ENCODE measurements around the gene ANOS1.

ANOS1 gene

DNA sequence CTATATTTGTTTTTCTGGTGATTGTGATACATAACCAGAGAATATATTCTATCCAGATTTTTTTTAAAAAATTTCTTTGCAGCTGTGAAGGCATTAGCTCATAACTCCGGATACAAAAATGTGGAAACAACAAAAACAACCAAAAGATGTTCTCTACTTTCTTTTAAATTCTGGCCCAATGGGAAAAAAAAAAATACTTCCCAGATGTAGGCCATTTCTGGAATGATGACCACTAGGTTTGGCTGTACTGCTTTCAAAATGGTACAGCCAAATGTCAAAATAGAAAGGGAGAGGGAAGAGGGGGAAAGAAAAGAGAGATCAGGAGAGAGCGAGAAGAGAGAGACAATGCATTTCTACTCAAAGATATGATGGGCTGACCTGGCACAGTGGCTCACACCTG lies 14.6 kb downstream of the ANOS1 start:
- DNase-seq (ENCODE audit: low spot score) = no peak

DNA sequence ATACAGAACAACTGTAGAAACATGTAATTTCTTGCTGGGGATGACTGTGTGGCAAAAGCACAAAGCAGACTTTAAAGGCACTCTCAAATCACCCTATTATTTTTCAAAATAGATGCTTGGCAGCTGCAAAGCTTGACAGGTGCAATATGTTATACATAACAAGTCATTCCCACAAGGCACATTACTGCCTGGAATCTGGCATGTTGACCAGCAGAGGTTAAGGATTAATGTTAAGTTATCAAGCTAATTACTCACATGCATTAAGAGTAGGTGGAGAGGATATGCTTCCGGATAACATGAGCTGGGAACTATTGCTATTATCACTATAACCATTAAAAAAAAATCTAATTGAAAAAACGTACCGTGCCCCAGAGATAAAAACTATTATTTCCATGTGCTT lies 17.8 kb downstream of the ANOS1 start:
- DNase-seq (ENCODE audit: low spot score) = no peak

DNA sequence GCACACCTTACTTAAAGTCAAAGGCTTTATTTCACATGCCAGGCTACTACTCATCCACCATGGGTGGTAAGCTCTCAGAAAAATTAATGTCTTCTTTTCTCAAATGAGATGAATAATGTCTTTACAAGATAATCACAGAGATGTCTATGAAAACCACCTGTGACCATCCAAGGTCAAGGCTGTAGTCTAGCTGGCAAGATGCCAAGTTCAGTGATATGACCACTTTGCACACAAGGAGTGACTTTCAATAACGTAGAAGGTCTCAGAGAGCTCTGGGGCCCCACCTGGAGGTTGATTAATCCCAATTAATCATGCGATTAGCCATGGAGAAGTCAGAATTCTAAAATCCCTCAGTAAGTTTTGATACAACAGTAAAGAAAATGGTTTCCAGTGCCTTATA lies 20.5 kb downstream of the ANOS1 start:
- no peak for DNase-seq (ENCODE audit: low spot score)

DNA sequence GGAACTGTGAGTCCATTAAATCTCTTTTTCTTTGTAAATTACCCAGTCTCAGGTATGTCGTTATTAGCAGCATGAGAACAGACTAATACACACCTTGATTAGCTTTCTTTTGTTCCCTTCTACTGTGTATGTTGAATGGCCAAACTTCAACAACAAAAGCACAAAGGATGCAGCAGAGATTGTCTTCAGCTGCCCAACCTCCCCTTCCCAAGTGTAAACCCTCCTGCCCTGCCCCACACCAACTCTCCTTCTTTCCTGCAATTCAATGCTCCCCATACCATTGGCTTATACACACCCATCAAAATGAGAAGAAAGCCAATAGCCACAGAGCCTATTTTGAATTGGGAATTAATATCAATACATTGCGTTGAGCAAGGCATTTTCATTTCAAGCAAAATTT lies 27.8 kb downstream of the ANOS1 start:
- DNase-seq (ENCODE audit: low spot score) = no peak

DNA sequence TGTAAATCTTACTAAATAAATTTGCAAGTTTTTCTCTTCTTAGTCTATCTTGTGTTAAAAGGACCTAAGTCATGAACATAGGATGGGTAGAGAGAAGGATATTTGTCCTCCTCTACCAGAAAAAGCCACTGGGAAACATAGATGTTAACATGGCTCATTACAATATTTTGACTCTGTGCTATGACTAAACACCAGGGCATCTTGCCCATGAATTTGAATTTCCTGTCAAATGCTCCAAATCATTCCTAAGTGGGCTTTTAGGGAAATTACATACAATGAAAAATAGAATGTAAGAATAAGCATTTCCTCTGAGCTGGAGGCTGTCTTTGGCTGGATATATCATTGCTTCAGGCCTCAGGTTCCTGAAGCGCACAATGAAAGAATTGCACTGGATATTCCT lies 39.1 kb downstream of the ANOS1 start:
- DNase-seq (ENCODE audit: low spot score) = no peak

DNA sequence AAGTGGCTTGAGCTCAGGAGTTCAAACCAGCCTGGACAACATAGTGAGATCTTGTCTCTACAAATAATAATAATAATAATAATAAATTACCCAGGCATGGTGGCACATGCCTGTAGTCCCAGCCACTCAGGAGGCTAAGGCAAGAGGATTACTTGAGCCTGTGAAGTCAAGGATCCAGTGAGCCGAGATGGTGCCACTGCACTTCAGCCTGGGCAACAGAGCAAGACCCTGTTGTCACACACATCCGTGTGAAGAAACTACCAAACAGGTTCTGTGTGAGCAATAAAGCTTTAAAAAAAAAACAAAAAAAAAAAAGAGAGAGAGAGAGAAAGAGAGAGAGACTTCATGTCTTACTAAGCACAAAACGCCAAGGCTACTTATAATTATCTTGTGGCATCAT lies 42.5 kb downstream of the ANOS1 start:
- DNase-seq (ENCODE audit: low spot score) = no peak

DNA sequence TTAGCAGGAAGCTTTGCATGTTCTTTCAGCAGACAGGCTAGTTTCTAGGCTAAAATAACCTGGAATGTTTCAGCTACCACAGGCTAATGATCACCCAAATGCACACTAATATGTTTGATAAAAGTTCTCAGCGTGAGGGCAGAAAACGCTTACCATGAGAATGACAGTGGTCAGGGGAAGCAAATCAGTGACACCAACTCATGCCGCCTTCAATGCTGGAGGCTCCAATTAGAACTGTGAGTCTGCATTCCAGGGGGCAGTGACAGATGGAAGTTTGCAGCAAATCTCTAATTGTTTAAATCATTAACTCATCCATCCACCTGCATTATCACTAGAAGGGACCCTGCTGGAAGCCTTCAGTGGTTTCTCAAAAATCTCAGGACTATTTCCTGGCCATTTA lies 43.2 kb downstream of the ANOS1 start:
- DNase-seq (ENCODE audit: low spot score) = no peak

DNA sequence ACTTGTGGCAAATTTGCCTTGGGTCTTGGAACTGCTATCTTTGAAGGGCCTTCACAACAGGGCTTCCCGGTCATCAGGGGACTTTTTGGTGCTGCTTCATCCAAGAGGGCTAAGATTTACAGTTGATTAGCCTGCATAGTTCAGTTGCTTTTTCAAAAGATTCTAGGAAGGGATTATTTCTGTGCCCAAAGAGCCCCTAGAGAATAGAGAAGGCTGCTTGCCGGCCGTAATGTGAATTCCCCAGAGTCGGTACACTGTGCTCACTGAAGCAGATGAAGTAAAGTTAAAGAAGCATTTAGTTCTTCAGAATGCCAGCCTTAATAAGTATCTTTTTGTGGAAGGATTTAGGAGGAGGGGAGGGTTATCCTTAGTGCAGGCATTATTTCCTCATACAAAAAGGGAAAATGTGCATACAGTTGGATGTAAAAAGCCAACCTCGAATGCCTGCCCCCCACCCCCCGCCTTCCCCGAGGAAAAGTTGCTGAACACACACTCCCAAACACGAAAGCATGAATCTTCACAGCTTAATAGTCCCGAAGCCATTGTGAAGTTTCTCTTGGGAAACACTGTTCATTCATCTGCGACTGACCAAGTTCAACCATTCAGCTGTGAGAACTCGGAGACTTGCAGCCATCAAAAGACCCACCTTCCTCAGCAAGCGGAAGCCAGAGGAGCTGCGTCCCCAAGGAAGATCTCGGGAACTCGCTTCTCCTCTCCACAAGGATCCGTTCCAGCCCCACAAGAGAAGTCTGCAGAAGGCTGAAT lies 47.6 kb downstream of the ANOS1 start:
- DNase-seq (ENCODE audit: low spot score) = no peak

DNA sequence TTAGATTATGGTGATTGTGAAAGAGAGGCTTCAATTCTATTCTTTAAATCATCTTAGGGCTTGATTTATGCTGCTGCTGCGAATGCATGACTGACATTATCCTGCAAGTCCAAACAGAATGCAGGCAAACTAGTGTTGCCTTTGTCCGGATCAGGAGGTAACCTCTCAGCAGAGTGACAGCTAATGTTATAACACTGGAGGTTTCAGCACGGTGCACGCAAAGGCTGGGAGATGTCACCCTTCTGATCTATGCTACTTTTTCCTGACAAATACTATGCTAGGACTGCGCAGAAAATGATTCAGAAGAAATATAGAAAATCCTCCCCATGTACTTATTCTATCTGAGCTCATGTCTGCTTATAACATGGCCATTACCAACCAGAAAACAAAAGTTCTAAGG lies 48.2 kb downstream of the ANOS1 start:
- no peak for DNase-seq (ENCODE audit: low spot score)

DNA sequence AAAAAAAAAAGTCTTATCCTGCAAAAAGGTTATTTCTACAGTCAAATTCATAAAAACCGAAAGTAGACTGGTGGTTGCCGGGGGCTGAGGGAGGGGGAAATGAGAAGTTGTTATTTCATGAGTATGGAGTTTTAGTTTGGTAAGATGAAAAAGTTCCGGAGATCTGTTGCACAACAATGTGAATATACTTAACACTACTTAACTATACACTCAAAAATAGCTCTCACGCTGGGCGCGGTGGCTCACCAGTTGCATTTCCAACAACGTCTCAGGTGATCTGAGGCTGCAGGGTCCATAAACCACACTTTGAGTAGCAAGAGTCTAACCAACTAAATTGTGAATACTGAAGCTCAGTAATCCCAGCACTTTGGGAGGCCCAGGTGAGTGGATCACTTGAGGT lies 52.4 kb downstream of the ANOS1 start:
- no peak for DNase-seq (ENCODE audit: low spot score)

DNA sequence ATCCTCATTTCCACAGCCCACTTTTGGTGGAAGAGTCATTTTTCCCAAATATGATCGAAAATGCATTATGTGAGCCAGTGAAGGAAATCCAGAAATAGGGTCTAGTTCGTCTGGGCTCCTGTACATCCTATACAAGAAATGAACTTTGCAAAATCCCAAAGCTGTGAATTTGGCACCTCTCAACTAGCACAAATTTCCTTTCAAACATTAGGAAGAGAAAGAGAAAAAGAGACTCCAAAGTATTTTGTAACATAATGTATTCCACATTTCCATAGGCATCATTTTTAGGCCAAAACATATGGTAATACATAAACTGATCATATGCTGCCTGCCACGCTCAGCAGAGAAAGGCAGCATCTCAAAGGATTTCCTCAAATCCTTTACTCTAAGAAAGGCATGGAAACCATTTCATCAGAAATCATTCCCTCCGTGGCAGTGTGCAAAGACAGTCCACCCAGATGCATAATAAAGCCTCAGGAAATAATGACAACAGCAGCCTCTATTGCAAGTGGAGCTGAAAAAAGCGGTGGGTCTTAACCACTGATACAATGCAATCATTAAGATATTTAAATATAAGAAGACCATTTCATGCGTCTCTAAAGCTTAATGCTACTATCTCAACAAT lies 56.8 kb downstream of the ANOS1 start:
- DNase-seq (ENCODE audit: low spot score) = no peak

DNA sequence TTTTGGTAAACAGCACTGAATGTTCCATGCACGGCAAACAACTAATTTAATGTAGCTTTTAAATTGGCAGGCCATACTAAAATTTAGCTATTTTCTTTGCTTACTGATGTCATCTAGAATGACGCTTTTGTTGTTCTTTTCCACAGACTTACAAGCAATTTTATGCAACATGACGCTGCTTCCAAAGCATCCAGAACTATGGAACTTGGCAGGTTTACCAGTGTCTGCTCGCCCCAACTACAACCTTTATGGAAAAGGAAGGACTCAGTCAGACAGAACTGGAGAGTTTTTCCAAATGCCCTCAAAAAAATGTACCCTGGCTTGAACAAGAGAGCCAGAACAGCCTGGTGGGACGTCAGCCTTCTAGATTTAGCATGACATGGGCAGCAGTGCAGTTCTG lies 58.7 kb downstream of the ANOS1 start:
- DNase-seq (ENCODE audit: low spot score) = no peak

DNA sequence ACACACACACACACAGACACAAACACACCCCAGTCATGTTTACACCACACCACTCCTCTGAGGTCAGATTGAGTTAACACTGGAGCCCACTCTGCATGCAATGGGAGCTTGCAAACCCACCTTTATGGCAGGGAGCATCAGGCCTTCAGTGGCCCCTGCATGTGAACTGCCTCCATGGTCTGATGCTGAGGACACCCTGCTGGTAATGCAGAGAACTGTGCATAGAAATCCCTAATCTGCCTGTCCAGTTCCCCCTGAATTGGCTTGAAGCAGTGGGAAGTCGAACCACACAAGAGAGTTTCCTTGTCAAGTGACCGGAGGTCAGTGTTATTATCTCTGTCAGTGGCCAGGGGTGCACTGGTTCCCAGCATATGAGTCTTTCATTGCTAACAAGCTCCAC lies 59.8 kb downstream of the ANOS1 start:
- DNase-seq (ENCODE audit: low spot score) = no peak

DNA sequence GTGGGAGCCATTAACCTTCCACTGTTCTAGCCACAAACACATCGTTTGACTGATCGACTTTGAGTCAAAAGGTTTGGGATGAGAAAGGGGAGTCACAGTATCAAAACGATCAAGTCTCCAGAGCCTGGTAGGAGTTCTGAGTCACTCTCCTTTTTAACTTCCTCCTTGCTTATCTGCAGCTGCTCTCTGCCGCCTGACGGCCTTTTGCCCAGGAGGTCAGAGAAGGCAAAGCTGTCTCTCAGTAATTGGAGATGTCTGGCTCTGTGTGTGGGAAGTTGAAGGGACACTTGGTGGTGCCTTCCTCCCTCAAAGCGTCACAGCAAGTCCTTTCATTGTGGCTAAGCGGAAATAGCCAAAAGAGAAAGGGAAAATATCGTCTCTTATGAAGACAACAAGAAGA lies 63.1 kb downstream of the ANOS1 start:
- no peak for DNase-seq (ENCODE audit: low spot score)

DNA sequence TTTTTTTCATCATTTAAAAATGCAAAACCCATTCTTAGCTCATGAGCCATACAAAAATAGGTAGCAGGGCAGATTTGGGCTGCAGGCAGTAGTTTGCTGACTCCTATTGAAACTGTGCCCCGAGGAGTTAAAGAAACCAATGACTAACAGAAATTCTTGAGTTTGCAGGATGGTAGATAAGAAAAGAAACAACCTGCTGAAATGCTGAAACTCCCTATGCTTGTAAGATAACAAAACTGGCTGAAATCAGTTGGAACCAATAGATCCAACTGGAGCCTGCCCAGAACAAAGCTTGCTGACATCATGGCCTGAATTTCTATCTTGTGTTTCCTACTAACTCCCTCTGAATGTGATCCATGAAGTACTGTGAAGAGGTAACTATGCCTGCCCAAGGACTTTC lies 68.6 kb downstream of the ANOS1 start:
- DNase-seq (ENCODE audit: low spot score) = no peak

DNA sequence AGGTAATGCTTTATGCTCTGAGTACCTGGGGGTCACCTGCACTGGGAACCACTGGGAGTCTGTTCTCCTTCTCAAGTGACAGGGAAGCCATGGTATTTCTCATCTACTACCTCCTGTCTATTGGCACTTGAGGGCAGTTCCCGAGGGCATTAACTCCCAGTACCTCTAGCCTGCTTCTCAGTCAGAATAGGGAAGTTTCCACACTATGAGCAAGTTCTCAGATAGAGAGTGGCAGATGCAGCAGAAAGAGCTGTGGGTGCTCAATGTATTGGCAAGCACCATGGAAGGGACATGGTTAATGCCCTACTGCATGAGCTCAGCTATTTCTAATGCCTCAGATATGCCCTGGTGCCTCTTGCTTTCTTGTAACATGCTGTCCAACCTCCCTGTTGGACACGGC lies 74.1 kb downstream of the ANOS1 start:
- DNase-seq (ENCODE audit: low spot score) = no peak

DNA sequence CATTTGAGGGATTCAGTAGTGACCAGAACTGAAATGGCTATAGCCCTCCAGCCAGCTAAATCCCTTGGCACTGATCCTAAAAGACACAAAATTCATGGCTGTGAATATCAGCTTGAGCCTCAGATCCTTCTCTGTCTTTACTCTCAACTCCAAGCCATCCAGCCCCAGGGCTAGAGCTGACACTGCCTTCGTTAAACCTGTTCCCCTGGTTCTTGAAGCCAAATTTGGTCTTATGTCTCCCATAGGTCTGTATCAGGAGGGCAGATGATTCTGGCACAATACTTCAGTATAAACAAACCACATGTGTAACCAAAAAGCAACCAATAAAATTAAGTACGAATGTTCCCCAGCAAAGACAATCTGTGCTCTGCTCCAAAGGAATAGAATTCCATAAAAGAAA lies 78.0 kb downstream of the ANOS1 start:
- no peak for DNase-seq (ENCODE audit: low spot score)

DNA sequence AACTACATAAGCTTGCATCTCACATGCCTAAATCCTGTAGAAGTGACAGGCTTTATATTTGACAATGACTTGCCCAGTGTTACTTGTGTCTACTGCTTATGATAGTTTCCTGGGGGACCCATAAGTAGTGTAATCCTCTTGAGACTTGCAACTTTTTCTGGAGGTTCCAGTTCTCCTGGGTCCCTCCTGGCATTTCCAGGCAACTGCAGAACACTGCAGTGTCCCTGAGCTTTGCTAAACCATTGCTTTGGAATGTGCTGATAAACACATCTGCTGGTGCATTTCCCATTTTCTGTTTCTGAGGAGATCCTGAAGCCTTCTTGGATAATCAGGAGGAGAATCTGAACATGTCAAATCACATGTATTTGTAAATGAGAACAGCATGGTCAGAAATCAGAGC lies 82.0 kb downstream of the ANOS1 start:
- no peak for DNase-seq (ENCODE audit: low spot score)

DNA sequence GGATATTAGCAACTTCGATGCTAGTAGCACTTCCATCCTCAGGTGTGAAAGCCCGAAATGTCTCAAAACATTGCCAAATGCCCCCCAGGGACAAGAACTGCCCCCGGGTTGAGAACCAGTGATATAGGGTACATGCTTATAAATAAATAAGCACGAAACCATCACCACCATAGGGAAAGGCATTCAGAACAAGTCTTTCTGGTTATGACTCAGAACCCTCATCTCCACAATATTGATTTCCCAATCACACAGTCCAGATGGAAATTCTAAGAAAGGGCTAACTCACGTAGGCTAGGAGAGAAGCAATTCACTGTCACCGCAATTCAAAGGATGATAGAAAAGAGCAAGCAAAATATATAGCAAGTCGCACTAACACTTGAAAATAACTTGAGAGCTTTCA lies 84.8 kb downstream of the ANOS1 start:
- no peak for DNase-seq (ENCODE audit: low spot score)

DNA sequence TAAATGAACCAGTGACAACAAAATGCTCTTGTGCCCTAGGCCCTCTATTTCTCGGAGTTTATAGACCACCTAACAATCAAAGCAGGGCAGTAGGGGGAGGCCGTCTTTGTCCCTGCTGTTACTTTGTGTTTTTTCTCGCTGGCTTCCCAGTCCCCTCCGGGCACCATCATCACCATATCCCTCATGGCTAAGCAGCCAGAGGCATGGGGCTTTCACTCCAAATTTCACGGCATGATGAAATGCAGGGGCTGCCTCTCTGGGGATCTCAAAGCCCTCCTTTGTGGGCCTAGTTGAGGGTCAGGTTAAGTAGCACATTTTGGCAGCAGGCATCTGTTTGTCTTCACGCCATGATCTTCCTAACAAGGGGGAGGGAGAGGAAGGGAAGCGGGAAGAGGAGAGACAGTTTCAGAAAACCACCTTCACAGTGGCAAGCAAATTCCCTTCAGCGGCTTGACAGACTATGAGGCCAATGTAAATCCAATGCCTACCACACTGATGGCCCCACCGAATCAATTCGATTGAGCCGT lies 91.9 kb downstream of the ANOS1 start:
- no peak for DNase-seq (ENCODE audit: low spot score)

DNA sequence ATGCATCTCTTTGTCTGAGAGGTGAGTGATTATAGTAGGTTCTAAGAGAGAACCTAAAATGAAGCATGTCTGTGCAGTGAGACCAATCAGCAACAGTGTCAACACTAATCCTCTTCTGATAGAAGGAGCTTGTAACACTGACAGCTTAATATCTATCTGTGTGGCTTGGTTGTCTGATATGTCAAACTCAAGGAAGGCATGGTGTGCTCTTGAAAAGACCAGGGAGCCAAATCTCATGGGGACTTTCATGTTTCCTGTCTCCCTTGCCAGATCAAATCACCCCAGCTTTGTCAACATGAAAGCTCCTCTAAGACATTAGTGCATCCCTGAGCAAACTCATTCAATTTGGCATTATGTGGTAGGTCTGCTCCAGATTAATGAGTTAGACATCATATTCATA lies 95.4 kb downstream of the ANOS1 start:
- no peak for DNase-seq (ENCODE audit: low spot score)

DNA sequence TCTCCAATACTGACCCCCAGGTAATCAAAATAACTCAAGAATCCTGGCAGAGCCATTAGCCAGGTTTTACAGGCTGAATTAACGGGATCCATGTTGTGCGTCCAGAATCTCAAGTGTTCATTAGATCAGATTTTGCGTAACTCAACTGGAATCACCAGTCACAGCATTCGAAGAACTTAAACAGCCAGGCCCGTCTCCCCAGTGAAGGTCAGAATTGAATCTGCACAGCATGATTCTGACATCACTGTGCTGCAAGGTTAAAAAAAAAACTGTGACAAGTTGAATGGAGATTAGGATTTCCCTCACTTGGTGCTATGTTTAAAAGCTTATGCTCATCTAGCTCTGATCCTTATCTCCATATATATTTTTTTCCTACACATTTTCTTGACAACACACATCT lies 96.1 kb downstream of the ANOS1 start:
- no peak for DNase-seq (ENCODE audit: low spot score)

DNA sequence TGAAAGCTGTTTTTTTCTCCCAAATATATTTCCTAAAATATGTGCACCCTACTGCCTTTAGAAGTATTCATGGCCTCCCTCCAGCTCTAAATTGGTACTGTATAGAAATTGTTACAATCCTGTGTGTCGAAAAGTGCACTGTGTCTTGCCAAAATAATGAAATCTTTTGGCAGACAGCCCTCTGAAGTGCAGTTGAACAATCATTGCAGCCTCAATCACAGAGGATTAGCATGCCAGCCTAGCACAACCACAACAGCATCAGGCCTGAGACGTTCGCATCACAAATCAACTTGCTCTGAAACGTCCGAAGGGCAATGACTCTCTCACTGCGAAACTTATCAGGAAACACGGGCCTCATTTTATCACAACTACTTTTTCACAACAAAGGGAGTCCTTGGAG lies 99.0 kb downstream of the ANOS1 start:
- no peak for DNase-seq (ENCODE audit: low spot score)

DNA sequence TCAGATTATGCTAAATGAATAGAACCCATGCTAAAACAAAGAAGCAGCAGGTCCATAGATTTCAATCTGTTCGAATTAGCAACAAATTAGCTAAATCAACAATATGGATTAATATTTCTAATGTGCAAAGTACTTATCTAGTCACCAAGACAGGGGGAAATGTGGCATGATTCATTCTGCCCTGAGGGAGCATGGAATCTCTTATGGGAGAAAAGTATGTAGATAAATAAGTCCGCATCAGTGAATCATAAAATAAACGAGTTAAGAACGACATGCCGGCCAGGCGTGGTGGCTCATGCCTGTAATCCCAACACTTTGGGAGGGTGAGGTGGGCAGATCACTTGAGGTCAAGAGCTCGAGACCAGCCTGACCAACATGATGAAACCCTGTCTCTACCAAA lies 102.1 kb downstream of the ANOS1 start:
- DNase-seq (ENCODE audit: low spot score) = no peak

Measured in CD4-positive, alpha-beta T cell treated with Interleukin-15 for 4 hours (primary cell).